GM23338 (cell line): ENCODE measurements around the gene SLC7A4.

Experiments
- CREB1 ChIP-seq: fragments of 250-450 bp; sonication (Bioruptor Pico); IDR thresholded peaks from 2 replicates; pipeline ENCODE4 v1.5.0; 2020; ENCODE audit warnings: low read depth, mild to moderate bottlenecking, moderate library complexity
- CTCF ChIP-seq, 2 experiments: fragments of 200-600 bp in 1 of 2; sonication (generic) in 1 of 2; conservative IDR thresholded peaks; 2 replicates each; pipeline versions ENCODE4 v1.5.1 to v1.6.1; 2016 to 2017; ENCODE audit warnings: antibody characterized with exemption in 2 of 2, low read depth in 2 of 2, mild to moderate bottlenecking in 2 of 2, moderate library complexity in 1 of 2
- ETS1 ChIP-seq: IDR thresholded peaks from 2 replicates; pipeline ENCODE4 v1.6.1; 2016; ENCODE audit warnings: antibody characterized with exemption
- EZH2 ChIP-seq: fragments of 200-600 bp; sonication (generic); IDR thresholded peaks from one replicate; pipeline ENCODE4 v1.8.0; 2017; ENCODE audit warnings: antibody characterized with exemption, mild to moderate bottlenecking, low read depth; ENCODE audit not compliant: unreplicated experiment
- EZH2phosphoT487 ChIP-seq: fragments of 200-600 bp; sonication (generic); IDR thresholded peaks from one replicate; pipeline ENCODE4 v1.8.1; 2018; ENCODE audit warnings: antibody characterized with exemption; ENCODE audit not compliant: unreplicated experiment
- JUNB ChIP-seq: IDR thresholded peaks from one replicate; pipeline ENCODE4 v1.6.1; 2016; ENCODE audit warnings: antibody characterized with exemption; ENCODE audit not compliant: unreplicated experiment
- NANOG ChIP-seq: IDR thresholded peaks from 2 replicates; pipeline ENCODE4 v1.6.1; 2016; ENCODE audit warnings: antibody characterized with exemption, borderline replicate concordance
- POLR2AphosphoS5 ChIP-seq: IDR thresholded peaks from 2 replicates; pipeline ENCODE4 v1.6.1; 2016; ENCODE audit warnings: antibody characterized with exemption, low read depth
- REST ChIP-seq: IDR thresholded peaks from one replicate; pipeline ENCODE4 v1.6.1; 2018; ENCODE audit warnings: antibody characterized with exemption; ENCODE audit not compliant: unreplicated experiment
- ZNF114 ChIP-seq: fragments of 250-450 bp; sonication (Bioruptor Pico); IDR thresholded peaks from 2 replicates; pipeline ENCODE4 v1.5.0; 2020; ENCODE audit warnings: mild to moderate bottlenecking, moderate library complexity

GRCh38 chr22:21018314-21018713, 14.0 kb downstream of the SLC7A4 start:
- no peak for TF ChIP-seq CTCF (conservative IDR thresholded peaks at IDR 0.05; ENCODE audit: low read depth in 2 of 2)
- no peak for TF ChIP-seq EZH2phosphoT487
- TF ChIP-seq REST = no peak
- no peak for TF ChIP-seq EZH2
- TF ChIP-seq POLR2AphosphoS5 = no peak
- no peak for TF ChIP-seq JUNB
- TF ChIP-seq CREB1 (CRISPR knock-in tag) = no peak
- no peak for TF ChIP-seq NANOG
- TF ChIP-seq ETS1 = no peak
- no peak for TF ChIP-seq ZNF114
